ENCODE results near the gene OTOS. TPM values are rescaled to one million over a fixed set of nuclear protein-coding genes. Genes with fewer than 3 reads are reported as not detected.
A peak's percentile ranks its signal among the peaks of the same experiment; 100 is the strongest.

OTOS gene
- total RNA-seq, 1 experiment from 2014 or later, result not detected

DNA sequence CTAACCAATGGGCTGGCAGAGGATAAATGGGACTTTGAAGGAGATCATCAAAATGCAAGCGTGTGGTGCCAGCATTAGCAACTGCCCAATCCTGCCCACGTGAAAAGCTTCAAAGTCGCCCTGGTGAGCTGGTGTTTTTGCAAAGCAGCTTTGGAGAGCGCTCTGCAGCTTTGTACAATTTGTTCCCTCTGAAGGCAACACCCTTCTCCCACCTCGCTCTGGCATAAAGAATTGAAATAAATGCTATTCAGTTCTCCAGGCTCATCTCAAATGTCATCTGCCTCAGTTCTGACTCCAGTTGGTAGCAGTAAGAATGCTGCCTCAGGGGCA is 7.8 kb downstream of the OTOS start:
- H3K9me2 ChIP-seq (ENCODE audit: insufficient read depth), result no peaks in the 10 kb centered on the region
- POLR2A ChIA-PET, result no interaction called here
- H3K9me3 ChIP-seq (ENCODE audit: control insufficient read depth in 1 of 2, insufficient read depth in 1 of 2, low read depth in 1 of 2, low read length in 2 of 2), result no peaks in the 10 kb centered on the region
- H3K4me1 ChIP-seq (ENCODE audit: control insufficient read depth in 1 of 2, insufficient read depth in 2 of 2, low read length in 2 of 2), result peaks cover 7 to 18% of the 10 kb centered on the region in 2 experiments; a peak in 3 of 4 replicates
- H3K27me3 ChIP-seq (ENCODE audit: insufficient read depth, low read length), result no peaks in the 10 kb centered on the region
- intact Hi-C loops (cut with micrococcal nuclease), result no loop called here
- H3K79me2 ChIP-seq (ENCODE audit: insufficient read depth, low read length), result peaks cover 31% of the 10 kb centered on the region
- peaks cover 32 to 33% of the 10 kb centered on the region in 2 experiments; a peak in 3 of 4 replicates for H3K36me3 ChIP-seq (ENCODE audit: control insufficient read depth in 1 of 2, insufficient read depth in 2 of 2, low read length in 2 of 2)
- no peak for TF ChIP-seq ZNF274 (IDR thresholded peaks at IDR 0.05; ENCODE audit: low read depth, low read length)
- TF ChIP-seq SRF (IDR thresholded peaks at IDR 0.05; ENCODE audit: low read depth), result no peak
- TF ChIP-seq, protein P1, sequence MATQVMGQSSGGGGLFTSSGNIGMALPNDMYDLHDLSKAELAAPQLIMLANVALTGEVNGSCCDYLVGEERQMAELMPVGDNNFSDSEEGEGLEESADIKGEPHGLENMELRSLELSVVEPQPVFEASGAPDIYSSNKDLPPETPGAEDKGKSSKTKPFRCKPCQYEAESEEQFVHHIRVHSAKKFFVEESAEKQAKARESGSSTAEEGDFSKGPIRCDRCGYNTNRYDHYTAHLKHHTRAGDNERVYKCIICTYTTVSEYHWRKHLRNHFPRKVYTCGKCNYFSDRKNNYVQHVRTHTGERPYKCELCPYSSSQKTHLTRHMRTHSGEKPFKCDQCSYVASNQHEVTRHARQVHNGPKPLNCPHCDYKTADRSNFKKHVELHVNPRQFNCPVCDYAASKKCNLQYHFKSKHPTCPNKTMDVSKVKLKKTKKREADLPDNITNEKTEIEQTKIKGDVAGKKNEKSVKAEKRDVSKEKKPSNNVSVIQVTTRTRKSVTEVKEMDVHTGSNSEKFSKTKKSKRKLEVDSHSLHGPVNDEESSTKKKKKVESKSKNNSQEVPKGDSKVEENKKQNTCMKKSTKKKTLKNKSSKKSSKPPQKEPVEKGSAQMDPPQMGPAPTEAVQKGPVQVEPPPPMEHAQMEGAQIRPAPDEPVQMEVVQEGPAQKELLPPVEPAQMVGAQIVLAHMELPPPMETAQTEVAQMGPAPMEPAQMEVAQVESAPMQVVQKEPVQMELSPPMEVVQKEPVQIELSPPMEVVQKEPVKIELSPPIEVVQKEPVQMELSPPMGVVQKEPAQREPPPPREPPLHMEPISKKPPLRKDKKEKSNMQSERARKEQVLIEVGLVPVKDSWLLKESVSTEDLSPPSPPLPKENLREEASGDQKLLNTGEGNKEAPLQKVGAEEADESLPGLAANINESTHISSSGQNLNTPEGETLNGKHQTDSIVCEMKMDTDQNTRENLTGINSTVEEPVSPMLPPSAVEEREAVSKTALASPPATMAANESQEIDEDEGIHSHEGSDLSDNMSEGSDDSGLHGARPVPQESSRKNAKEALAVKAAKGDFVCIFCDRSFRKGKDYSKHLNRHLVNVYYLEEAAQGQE (IDR thresholded peaks at IDR 0.05; ENCODE audit: low read depth), result no peak
- TF ChIP-seq POLR2A (IDR thresholded peaks at IDR 0.05; ENCODE audit: borderline replicate concordance, extremely low read depth, insufficient read depth, insufficient read length), result no peak
- no peak for TF ChIP-seq FOSL1 (IDR thresholded peaks at IDR 0.05; ENCODE audit: low read depth)
- RAD21 ChIA-PET (ENCODE audit: low non-redundant PET in 1 of 2, low total read pairs in 2 of 2, uncharacterized antibody in 2 of 2, unreplicated experiment in 2 of 2), result no interaction called here
- no peak for DNase-seq (ENCODE audit: low read depth, low spot score)
- CTCF ChIA-PET, result interaction anchor here (1.2 kb wide), 1 partner anchor 72 kb away, joined by 3 read pairs; no protein-coding TSS in a partner anchor
- no peak overlapping the region for H2AFZ ChIP-seq (ENCODE audit: low read depth, low read length, poor library complexity, severe bottlenecking)
- no peak overlapping the region for H3K4me2 ChIP-seq (ENCODE audit: low read length)
- no peaks in the 10 kb centered on the region for H4K20me1 ChIP-seq (ENCODE audit: insufficient read depth)
- no peak overlapping the region for H3K9ac ChIP-seq (ENCODE audit: low read length)
- BruUV-seq (replicated peaks), result no TSS peak
- ATAC-seq, result no peak
- no peak overlapping the region for H3K27ac ChIP-seq (ENCODE audit: low read depth, low read length)
- H3K4me3 ChIP-seq (replicated peaks in 1 of 2; ENCODE audit: low read depth in 1 of 2, low read length in 2 of 2), result no peak overlapping the region

DNA sequence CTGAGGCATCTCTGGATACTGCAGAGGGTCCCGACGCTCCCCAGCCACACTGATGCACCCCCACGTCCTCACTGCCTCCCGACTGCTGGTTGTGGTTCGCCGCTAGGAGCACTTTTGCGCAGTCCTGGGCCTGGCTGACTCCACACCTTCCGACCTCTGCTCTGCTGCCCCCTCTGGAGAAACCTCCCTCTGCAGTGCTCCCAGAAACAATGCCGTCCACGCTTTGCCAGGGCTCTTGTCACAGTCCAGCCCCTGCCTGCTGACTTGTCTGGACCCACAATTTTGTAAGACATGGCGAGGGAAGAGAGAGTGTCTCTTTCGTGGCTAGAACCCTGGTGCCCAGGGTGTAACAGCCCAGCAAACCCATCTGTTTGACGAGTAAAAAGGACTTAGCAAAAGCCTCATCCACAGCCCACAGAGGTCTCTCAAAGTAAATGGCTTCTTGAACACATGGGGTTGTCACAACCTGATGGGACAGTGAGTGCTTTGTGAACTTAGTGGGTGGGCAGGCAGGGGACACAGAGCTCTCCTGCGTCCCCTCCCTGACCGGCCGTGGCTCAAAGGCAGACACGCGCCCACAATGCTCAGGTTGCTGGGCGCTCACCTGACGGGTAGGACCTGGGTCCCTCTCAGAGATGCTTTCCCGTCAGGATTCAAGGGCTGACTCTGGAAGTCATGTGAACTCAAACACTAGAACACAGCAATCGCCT is 8.4 kb downstream of the OTOS start:
- Histone ChIP-seq H3K4me2 (ENCODE audit: low read length) (no peak overlapping the region), H3K4me3 (replicated peaks in 1 of 2; ENCODE audit: low read depth in 1 of 2, low read length in 2 of 2) (no peak overlapping the region), H3K9me3 (ENCODE audit: control insufficient read depth in 1 of 2, insufficient read depth in 1 of 2, low read depth in 1 of 2, low read length in 2 of 2) (no peaks in the 10 kb centered on the region), H3K79me2 (ENCODE audit: insufficient read depth, low read length) (peaks cover 31% of the 10 kb centered on the region), H3K4me1 (ENCODE audit: control insufficient read depth in 1 of 2, insufficient read depth in 2 of 2, low read length in 2 of 2) (peaks cover 7 to 18% of the 10 kb centered on the region in 2 experiments; a peak in 3 of 4 replicates), H3K36me3 (ENCODE audit: control insufficient read depth in 1 of 2, insufficient read depth in 2 of 2, low read length in 2 of 2) (peaks cover 32 to 36% of the 10 kb centered on the region in 2 experiments; a peak in 3 of 4 replicates), H3K9me2 (ENCODE audit: insufficient read depth) (no peaks in the 10 kb centered on the region), H3K9ac (ENCODE audit: low read length) (no peak overlapping the region), H2AFZ (ENCODE audit: low read depth, low read length, poor library complexity, severe bottlenecking) (no peak overlapping the region), H3K27me3 (ENCODE audit: insufficient read depth, low read length) (no peaks in the 10 kb centered on the region), H4K20me1 (ENCODE audit: insufficient read depth) (no peaks in the 10 kb centered on the region), H3K27ac (ENCODE audit: low read depth, low read length) (no peak overlapping the region)
- ChIA-PET RAD21 (ENCODE audit: low non-redundant PET in 1 of 2, low total read pairs in 2 of 2, uncharacterized antibody in 2 of 2, unreplicated experiment in 2 of 2) (no interaction called here), POLR2A (no interaction called here), CTCF (no interaction called here)
- no TSS peak for BruUV-seq (replicated peaks)
- ATAC-seq (no peak), DNase-seq (ENCODE audit: low read depth, low spot score) (no peak)
- intact Hi-C loops (cut with micrococcal nuclease), result no loop called here
- TF ChIP-seq POLR2A (IDR thresholded peaks at IDR 0.05; ENCODE audit: borderline replicate concordance, extremely low read depth, insufficient read depth, insufficient read length), result no peak
- TF ChIP-seq, protein P2, sequence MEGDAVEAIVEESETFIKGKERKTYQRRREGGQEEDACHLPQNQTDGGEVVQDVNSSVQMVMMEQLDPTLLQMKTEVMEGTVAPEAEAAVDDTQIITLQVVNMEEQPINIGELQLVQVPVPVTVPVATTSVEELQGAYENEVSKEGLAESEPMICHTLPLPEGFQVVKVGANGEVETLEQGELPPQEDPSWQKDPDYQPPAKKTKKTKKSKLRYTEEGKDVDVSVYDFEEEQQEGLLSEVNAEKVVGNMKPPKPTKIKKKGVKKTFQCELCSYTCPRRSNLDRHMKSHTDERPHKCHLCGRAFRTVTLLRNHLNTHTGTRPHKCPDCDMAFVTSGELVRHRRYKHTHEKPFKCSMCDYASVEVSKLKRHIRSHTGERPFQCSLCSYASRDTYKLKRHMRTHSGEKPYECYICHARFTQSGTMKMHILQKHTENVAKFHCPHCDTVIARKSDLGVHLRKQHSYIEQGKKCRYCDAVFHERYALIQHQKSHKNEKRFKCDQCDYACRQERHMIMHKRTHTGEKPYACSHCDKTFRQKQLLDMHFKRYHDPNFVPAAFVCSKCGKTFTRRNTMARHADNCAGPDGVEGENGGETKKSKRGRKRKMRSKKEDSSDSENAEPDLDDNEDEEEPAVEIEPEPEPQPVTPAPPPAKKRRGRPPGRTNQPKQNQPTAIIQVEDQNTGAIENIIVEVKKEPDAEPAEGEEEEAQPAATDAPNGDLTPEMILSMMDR (IDR thresholded peaks at IDR 0.05 in 2 of 3, conservative IDR thresholded peaks at IDR 0.05 in 1 of 3; ENCODE audit: borderline replicate concordance in 1 of 3, insufficient read depth in 1 of 3, low read depth in 2 of 3, low read length in 2 of 3), result peak in 2 of 3 experiments; percentile 34 to 51; a peak in 4 of 6 replicates
- TF ChIP-seq, protein P1 (IDR thresholded peaks at IDR 0.05; ENCODE audit: low read depth), result no peak

Measured in HCT116 (cell line).